Stomach (tissue), 9 donors: ENCODE measurements around the gene B3GNT2. TPM values are rescaled to one million over a fixed set of nuclear protein-coding genes. Genes with fewer than 3 reads are reported as not detected.

Source experiments
- DNase-seq, 2 donors: peaks; one replicate each; pipeline versions ENCODE4 v3.0.0 to v3.0.0-alpha.2; 2013 to 2019
- H3K27ac ChIP-seq, 5 donors: fragments of 200-600 bp in 4 of 5; sonication (generic) in 4 of 5; one replicate each; pipeline ENCODE4 v1.5.1; 2013 to 2019; ENCODE audit warnings: mild to moderate bottlenecking in 1 of 5, moderate library complexity in 1 of 5
- H3K27me3 ChIP-seq, 3 donors: fragments of 200-600 bp; sonication (generic); one replicate each; pipeline ENCODE4 v1.5.1; 2017 to 2019; ENCODE audit warnings: mixed run types in 1 of 3
- H3K36me3 ChIP-seq, 4 donors: fragments of 200-600 bp; sonication (generic); 1 replicate in 3 of 4; 2 replicates in 1 of 4; pipeline ENCODE4 v1.5.1; 2016 to 2019
- H3K4me1 ChIP-seq, 4 donors: fragments of 200-600 bp; sonication (generic); one replicate each; pipeline ENCODE4 v1.5.1; 2016 to 2019
- H3K4me3 ChIP-seq, 4 donors: fragments of 200-600 bp; sonication (generic) in 3 of 4; one replicate each; pipeline ENCODE4 v1.5.1; 2016 to 2019; ENCODE audit warnings: mild to moderate bottlenecking in 1 of 4
- H3K9me3 ChIP-seq, 4 donors: fragments of 200-600 bp; sonication (generic); one replicate each; pipeline ENCODE4 v1.5.1; 2016 to 2019
- CTCF ChIP-seq, 7 experiments: fragments of 450-650 bp in 4 of 7; fragments of 200-600 bp in 3 of 7; sonication (generic) in 3 of 7; IDR thresholded peaks; one replicate each; pipeline ENCODE4 v1.5.1; 2016 to 2019; ENCODE audit warnings: antibody characterized with exemption in 7 of 7, control low read depth in 2 of 7, mild to moderate bottlenecking in 1 of 7
- EP300 ChIP-seq: sonication (generic); formaldehyde crosslinking; IDR thresholded peaks from one replicate; pipeline ENCODE4 v1.6.1; 2017; ENCODE audit warnings: antibody characterized with exemption
- POLR2A ChIP-seq, 4 donors: fragments of 450-650 bp; IDR thresholded peaks; one replicate each; pipeline ENCODE4 v1.6.1; 2016; ENCODE audit warnings: antibody characterized with exemption in 4 of 4, control low read depth in 2 of 4, mild to moderate bottlenecking in 1 of 4, moderate library complexity in 1 of 4
- POLR2AphosphoS5 ChIP-seq, 3 donors: sonication (generic); formaldehyde crosslinking; IDR thresholded peaks; one replicate each; pipeline ENCODE4 v1.6.1; 2016; ENCODE audit warnings: antibody characterized with exemption in 3 of 3
- WGBS, 5 donors: extraction: QIAGEN DNeasy Blood & Tissue Kit in 3 of 5; methylation state at CpG; one replicate each; pipeline versions ENCODE4 v1.1.5 to v1.1.7; 2013 to 2018; 5-methylcytosine and 5-hydroxymethylcytosine counted together
- intact Hi-C: fragments of 100-400 bp; cut with DNase I; formaldehyde crosslinking; loops from one replicate; pipeline ENCODE4 v1.15.1; 2023; ENCODE audit warnings: low total_unique reads
- polyA plus RNA-seq, 3 donors: library from polyadenylated mRNA; stranded (reverse); fragments of 200-250 nt; gene quantifications; one replicate each; pipeline ENCODE4 v1.2.3, GENCODE V29; 2013
- total RNA-seq, 5 donors: library from RNA; depleted of rRNA; stranded (reverse); fragments of >200 nt; gene quantifications; one replicate each; pipeline versions ENCODE4 v1.1.0 to v1.2.3, GENCODE V29; 2014 to 2016
- donor health status: healthy with polysubstance abuse.
- donor health status: Bipolar disorder and iron deficiency.
- donor health status: healthy.

The B3GNT2 gene
- total and polyA plus RNA-seq, 8 donors, result 6.6 to 62.5 (median 19.6) TPM

GRCh38 chr2:62176801-62177200, 19.1 kb upstream of the B3GNT2 start:
- H3K36me3 ChIP-seq, result no peaks in the 10 kb centered on the region
- no peaks in the 10 kb centered on the region for H3K27me3 ChIP-seq
- H3K4me3 ChIP-seq, result no peak overlapping the region
- no peak for TF ChIP-seq POLR2AphosphoS5 (IDR thresholded peaks at IDR 0.05)
- no peak for TF ChIP-seq EP300
- no peak for TF ChIP-seq CTCF (IDR thresholded peaks at IDR 0.05)
- TF ChIP-seq POLR2A (IDR thresholded peaks at IDR 0.05), result no peak
- intact Hi-C loops, result no loop called here
- H3K9me3 ChIP-seq, result no peaks in the 10 kb centered on the region
- peaks cover 0 to 7% (median 0%) of the 10 kb centered on the region in 4 donors for H3K4me1 ChIP-seq
- DNase-seq, result no peak
- H3K27ac ChIP-seq, result no peak overlapping the region

- TF ChIP-seq POLR2A (IDR thresholded peaks at IDR 0.05), result no peak
- no peak for TF ChIP-seq POLR2AphosphoS5 (IDR thresholded peaks at IDR 0.05)
- no peak for TF ChIP-seq EP300
- no peak for TF ChIP-seq CTCF (IDR thresholded peaks at IDR 0.05)
- WGBS, 5 donors, result 78 to 97% (median 86%) methylated on average over 4 of the region's 4 CpGs
- Histone ChIP-seq H3K27me3 (no peaks in the 10 kb centered on the region), H3K27ac (no peak overlapping the region), H3K9me3 (no peaks in the 10 kb centered on the region), H3K4me3 (no peak overlapping the region), H3K36me3 (no peaks in the 10 kb centered on the region), H3K4me1 (peaks cover 0 to 7% (median 0%) of the 10 kb centered on the region in 4 donors)
- intact Hi-C loops, result no loop called here
- no peak for DNase-seq
These were observed 18.4 kb upstream of the B3GNT2 start for GRCh38 chr2:62177392-62178049.

- no peak overlapping the region for H3K4me3 ChIP-seq
- TF ChIP-seq POLR2A (IDR thresholded peaks at IDR 0.05) (no peak), EP300 (no peak), CTCF (IDR thresholded peaks at IDR 0.05) (no peak), POLR2AphosphoS5 (IDR thresholded peaks at IDR 0.05) (no peak)
- intact Hi-C loops, result no loop called here
- 68 to 75% (median 71%) methylated on average over 5 of the region's 5 CpGs for WGBS, 5 donors
- no peaks in the 10 kb centered on the region for H3K27me3 ChIP-seq
- H3K27ac ChIP-seq, result peak overlapping the region in 2 of 5 donors; percentile 18 to 19
- no peaks in the 10 kb centered on the region for H3K36me3 ChIP-seq
- peak in 1 of 2 donors; percentile 48 for DNase-seq
- H3K4me1 ChIP-seq, result peaks cover 0 to 7% (median 0%) of the 10 kb centered on the region in 4 donors
- no peaks in the 10 kb centered on the region for H3K9me3 ChIP-seq
These were observed 17.1 kb upstream of the B3GNT2 start for GRCh38 chr2:62178741-62179271.

- H3K4me3 ChIP-seq, result no peak overlapping the region
- no peaks in the 10 kb centered on the region for H3K36me3 ChIP-seq
- WGBS, 5 donors, result 61 to 76% (median 69%) methylated on average over 4 of the region's 4 CpGs
- H3K9me3 ChIP-seq, result no peaks in the 10 kb centered on the region
- H3K27me3 ChIP-seq, result no peaks in the 10 kb centered on the region
- intact Hi-C loops, result no loop called here
- no peak for DNase-seq
- H3K4me1 ChIP-seq, result peaks cover 0 to 7% (median 3%) of the 10 kb centered on the region in 4 donors
- H3K27ac ChIP-seq, result no peak overlapping the region
- TF ChIP-seq CTCF (IDR thresholded peaks at IDR 0.05), result no peak
- no peak for TF ChIP-seq EP300
- TF ChIP-seq POLR2AphosphoS5 (IDR thresholded peaks at IDR 0.05), result no peak
- TF ChIP-seq POLR2A (IDR thresholded peaks at IDR 0.05), result no peak
These were observed 14.9 kb upstream of the B3GNT2 start for GRCh38 chr2:62180975-62181374.
